HCT116 (cell line): ENCODE measurements around the gene VSX2. TPM values are rescaled to one million over a fixed set of nuclear protein-coding genes. Genes with fewer than 3 reads are reported as not detected.

Experiments used
- ATAC-seq: fragments of 200-7000 bp; cut with Tn5 transposase; 2 replicates; pipeline ENCODE4 v1.9.1; 2020; ENCODE audit warnings: mild to moderate bottlenecking, moderate library complexity
- BruUV-seq: library from RNA; stranded (reverse); fragments of 400-500 nt; replicated peaks from 2 replicates; lab custom pipeline; 2021; lab: Mats Ljungman, UMichigan
- CTCF ChIA-PET: fragments of 300-600 bp; sonication (Branson Sonifier 250); formaldehyde crosslinking; loops from one replicate; lab custom pipeline; 2021; ENCODE audit warnings: antibody characterized with exemption; lab: Charles Lee
- POLR2A ChIA-PET: fragments of 300-600, 350-600 bp; sonication (Branson Sonifier 250); formaldehyde crosslinking; loops from one replicate; lab custom pipeline; 2021; ENCODE audit warnings: antibody characterized with exemption; lab: Charles Lee
- RAD21 ChIA-PET, 2 experiments: fragments of 300-600 bp; sonication (Branson Sonifier 250); formaldehyde crosslinking; loops; one replicate each; lab custom pipeline; 2023; ENCODE audit warnings: low total read pairs in 2 of 2; ENCODE audit not compliant: uncharacterized antibody in 2 of 2, unreplicated experiment in 2 of 2, low non-redundant PET in 1 of 2; lab: Charles Lee
- DNase-seq: peaks from one replicate; pipeline ENCODE4 v3.0.0-alpha.2; 2010; ENCODE audit warnings: low read depth, low spot score
- H2AFZ ChIP-seq: fragments of 200-600 bp; shearing (Covaris generic), sonication (generic); 2 replicates; pipeline ENCODE4 v1.6.1; 2017; ENCODE audit warnings: low read depth, mixed run types, mixed read lengths, antibody characterized with exemption, low read length; ENCODE audit not compliant: poor library complexity, severe bottlenecking
- H3K27ac ChIP-seq: 2 replicates; pipeline ENCODE4 v1.5.1; 2012; ENCODE audit warnings: low read depth, low read length
- H3K27me3 ChIP-seq: fragments of 200-600 bp; sonication (generic); 2 replicates; pipeline ENCODE4 v1.6.1; 2016; ENCODE audit warnings: mixed run types, low read length, mixed read lengths; ENCODE audit not compliant: insufficient read depth
- H3K36me3 ChIP-seq, 2 experiments: fragments of 200-500 bp in 1 of 2; fragments of 200-600 bp in 1 of 2; sonication (Bioruptor generic) in 1 of 2; sonication (generic) in 1 of 2; 2 replicates each; pipeline versions ENCODE4 v1.5.1 to v1.6.1; 2014 to 2016; ENCODE audit warnings: low read length in 2 of 2, inconsistent platforms in 1 of 2, mixed read lengths in 1 of 2, mixed run types in 1 of 2; ENCODE audit not compliant: insufficient read depth in 2 of 2, control insufficient read depth in 1 of 2
- H3K4me1 ChIP-seq, 2 experiments: fragments of 200-600 bp in 1 of 2; sonication (generic) in 1 of 2; 2 replicates each; pipeline versions ENCODE4 v1.5.1 to v1.6.1; 2012 to 2017; ENCODE audit warnings: low read length in 2 of 2, inconsistent platforms in 1 of 2, mild to moderate bottlenecking in 1 of 2, mixed read lengths in 1 of 2, mixed run types in 1 of 2, moderate library complexity in 1 of 2; ENCODE audit not compliant: insufficient read depth in 2 of 2, control insufficient read depth in 1 of 2
- H3K4me2 ChIP-seq: fragments of 200-600 bp; sonication (generic); 2 replicates; pipeline ENCODE4 v1.6.1; 2017; ENCODE audit warnings: mixed run types, low read length, mixed read lengths
- H3K4me3 ChIP-seq, 2 experiments: fragments of 200-600 bp in 1 of 2; sonication (generic) in 1 of 2; replicated peaks in 1 of 2; 2 replicates each; pipeline ENCODE4 v1.5.1; 2011 to 2016; ENCODE audit warnings: low read length in 2 of 2, control low read depth in 1 of 2, low read depth in 1 of 2, mild to moderate bottlenecking in 1 of 2, mixed read lengths in 1 of 2, mixed run types in 1 of 2
- H3K79me2 ChIP-seq: fragments of 200-600 bp; sonication (generic); 2 replicates; pipeline ENCODE4 v1.6.1; 2017; ENCODE audit warnings: mild to moderate bottlenecking, mixed run types, low read length, moderate library complexity, mixed read lengths; ENCODE audit not compliant: insufficient read depth
- H3K9ac ChIP-seq: fragments of 200-600 bp; sonication (generic); 2 replicates; pipeline ENCODE4 v1.6.1; 2016; ENCODE audit warnings: low read length, mixed read lengths
- H3K9me2 ChIP-seq: fragments of 200-600 bp; sonication (generic), shearing (Covaris generic); 2 replicates; pipeline ENCODE4 v1.6.1; 2017; ENCODE audit warnings: mixed run types, mild to moderate bottlenecking, moderate library complexity; ENCODE audit not compliant: insufficient read depth
- H3K9me3 ChIP-seq, 2 experiments: fragments of 200-500 bp in 1 of 2; fragments of 200-600 bp in 1 of 2; sonication (Bioruptor generic) in 1 of 2; sonication (generic) in 1 of 2; 2 replicates each; pipeline ENCODE4 v1.6.1; 2014 to 2017; ENCODE audit warnings: low read length in 2 of 2, mixed read lengths in 2 of 2, inconsistent platforms in 1 of 2, low read depth in 1 of 2, mild to moderate bottlenecking in 1 of 2, mixed run types in 1 of 2, moderate library complexity in 1 of 2; ENCODE audit not compliant: control insufficient read depth in 1 of 2, insufficient read depth in 1 of 2
- H4K20me1 ChIP-seq: fragments of 200-600 bp; sonication (generic), shearing (Covaris generic); 2 replicates; pipeline ENCODE4 v1.6.1; 2017; ENCODE audit warnings: mixed run types, mild to moderate bottlenecking, moderate library complexity; ENCODE audit not compliant: insufficient read depth
- ATF3 ChIP-seq: IDR thresholded peaks from 2 replicates; pipeline ENCODE4 v1.6.1; 2012
- CBX3 ChIP-seq: IDR thresholded peaks from 2 replicates; pipeline ENCODE4 v1.6.1; 2012; ENCODE audit warnings: low read depth
- CEBPB ChIP-seq: IDR thresholded peaks from 2 replicates; pipeline ENCODE4 v1.6.1; 2012; ENCODE audit warnings: low read depth
- CTCF ChIP-seq, 3 experiments: fragments of 200-600 bp in 1 of 3; sonication (generic) in 1 of 3; IDR thresholded peaks in 2 of 3; conservative IDR thresholded peaks in 1 of 3; 2 replicates each; pipeline ENCODE4 v1.5.1; 2012 to 2017; ENCODE audit warnings: low read depth in 2 of 3, low read length in 2 of 3, antibody characterized with exemption in 1 of 3, borderline replicate concordance in 1 of 3, control low read depth in 1 of 3, mild to moderate bottlenecking in 1 of 3, mixed read lengths in 1 of 3, mixed run types in 1 of 3, moderate library complexity in 1 of 3; ENCODE audit not compliant: insufficient read depth in 1 of 3
- ELF1 ChIP-seq: IDR thresholded peaks from 2 replicates; pipeline ENCODE4 v1.6.1; 2012; ENCODE audit warnings: low read depth, borderline replicate concordance
- EZH2phosphoT487 ChIP-seq: fragments of 200-600 bp; IDR thresholded peaks from 2 replicates; pipeline ENCODE4 v1.6.1; 2018; ENCODE audit warnings: antibody characterized with exemption, borderline replicate concordance
- FOSL1 ChIP-seq: IDR thresholded peaks from 2 replicates; pipeline ENCODE4 v1.6.1; 2012; ENCODE audit warnings: low read depth
- POLR2AphosphoS5 ChIP-seq: IDR thresholded peaks from 2 replicates; pipeline ENCODE4 v1.6.1; 2011; ENCODE audit warnings: mild to moderate bottlenecking, low read depth, low read length, moderate library complexity
- SIN3A ChIP-seq: IDR thresholded peaks from 2 replicates; pipeline ENCODE4 v1.6.1; 2012; ENCODE audit warnings: low read depth
- SP1 ChIP-seq: IDR thresholded peaks from 2 replicates; pipeline ENCODE4 v1.6.1; 2012; ENCODE audit warnings: low read depth
- SRF ChIP-seq: IDR thresholded peaks from 2 replicates; pipeline ENCODE4 v1.6.1; 2012; ENCODE audit warnings: low read depth
- TCF7L2 ChIP-seq: IDR thresholded peaks from 2 replicates; pipeline ENCODE4 v1.7.0; 2011; ENCODE audit warnings: borderline replicate concordance, inconsistent platforms; ENCODE audit not compliant: insufficient read depth, insufficient read length; ENCODE audit errors: extremely low read depth
- YY1 ChIP-seq: IDR thresholded peaks from 2 replicates; pipeline ENCODE4 v1.6.1; 2011; ENCODE audit warnings: low read length, low read depth, moderate library complexity, mild to moderate bottlenecking; ENCODE audit not compliant: insufficient replicate concordance; ENCODE audit errors: extremely low read depth
- ZFX ChIP-seq: fragments of 450-650 bp; IDR thresholded peaks from 2 replicates; pipeline ENCODE4 v1.6.1; 2017
- intact Hi-C: fragments of 100-400 bp; cut with micrococcal nuclease; formaldehyde crosslinking; loops from 2 replicates; pipeline ENCODE4 v1.10.0; 2022
- total RNA-seq: library from RNA; stranded (reverse); gene quantifications from one replicate; pipeline ENCODE4 v1.2.1, GENCODE V29; 2021; ENCODE audit not compliant: unreplicated experiment

The VSX2 gene
- total RNA-seq, 1 experiment from 2014 or later, result not detected

GRCh38 chr14:74281069-74281468 lies 41.8 kb downstream of the VSX2 start:
- RAD21 ChIA-PET, result no interaction called here
- POLR2A ChIA-PET, result interaction anchor here (0.8 kb wide), 1 partner anchor 11 kb away, joined by 3 read pairs; no protein-coding TSS in a partner anchor

GRCh38 chr14:74286736-74287135 lies 47.5 kb downstream of the VSX2 start:
- Histone ChIP-seq H3K27ac (no peak overlapping the region), H3K9ac (no peak overlapping the region), H2AFZ (no peak overlapping the region), H3K4me3 (no peak overlapping the region), H3K9me2 (no peaks in the 10 kb centered on the region), H3K79me2 (no peaks in the 10 kb centered on the region), H3K4me1 (peaks cover 0 to 10% of the 10 kb centered on the region in 2 experiments; a peak in 2 of 4 replicates), H4K20me1 (no peaks in the 10 kb centered on the region), H3K9me3 (no peaks in the 10 kb centered on the region), H3K36me3 (peaks cover 6 to 33% of the 10 kb centered on the region in 2 experiments; a peak in 3 of 4 replicates), H3K4me2 (no peak overlapping the region), H3K27me3 (no peaks in the 10 kb centered on the region)
- intact Hi-C loops, result no loop called here
- ChIA-PET RAD21 (no interaction called here), POLR2A (no interaction called here), CTCF (no interaction called here)
- TF ChIP-seq EZH2phosphoT487, result no peak
- no peak for TF ChIP-seq ZFX
- TF ChIP-seq SP1, result no peak
- no peak for TF ChIP-seq POLR2AphosphoS5
- TF ChIP-seq CBX3, result no peak
- TF ChIP-seq SRF, result no peak
- no peak for TF ChIP-seq CTCF (IDR thresholded peaks at IDR 0.05 in 2 of 3, conservative IDR thresholded peaks at IDR 0.05 in 1 of 3; ENCODE audit: borderline replicate concordance in 1 of 3, insufficient read depth in 1 of 3, low read depth in 2 of 3, low read length in 2 of 3)
- TF ChIP-seq SIN3A, result no peak
- TF ChIP-seq CEBPB, result no peak
- TF ChIP-seq ELF1, result no peak
- TF ChIP-seq ATF3, result no peak
- TF ChIP-seq TCF7L2, result no peak
- TF ChIP-seq FOSL1, result no peak
- no peak for ATAC-seq
- DNase-seq, result no peak
- BruUV-seq, result no TSS peak

More at GRCh38 chr14:74281069-74281468, 41.8 kb downstream of the VSX2 start:
- Histone ChIP-seq H3K9me2 (no peaks in the 10 kb centered on the region), H3K4me2 (no peak overlapping the region), H4K20me1 (no peaks in the 10 kb centered on the region), H3K79me2 (no peaks in the 10 kb centered on the region), H2AFZ (no peak overlapping the region), H3K9me3 (peaks cover 0 to 4% of the 10 kb centered on the region in 2 experiments; a peak in 1 of 4 replicates), H3K27me3 (no peaks in the 10 kb centered on the region), H3K4me1 (peaks cover 5 to 7% of the 10 kb centered on the region in 2 experiments; a peak in 3 of 4 replicates), H3K9ac (no peak overlapping the region), H3K4me3 (no peak overlapping the region), H3K36me3 (peaks cover 0 to 12% of the 10 kb centered on the region in 2 experiments; a peak in 3 of 4 replicates), H3K27ac (no peak overlapping the region)
- intact Hi-C loops, result no loop called here
- ATAC-seq, result no peak
- TF ChIP-seq SP1, result no peak
- no peak for TF ChIP-seq TCF7L2
- no peak for TF ChIP-seq YY1
- TF ChIP-seq SRF, result no peak
- TF ChIP-seq CBX3, result no peak
- TF ChIP-seq ELF1, result no peak
- CTCF ChIA-PET, result interaction anchor here (1.1 to 1.3 kb wide), 2 partner anchors 13 to 29 kb away, joined by 3 read pairs; no protein-coding TSS in a partner anchor
- no peak for DNase-seq
- no TSS peak for BruUV-seq
